HepG2 (cell line): ENCODE results near the gene ZNF341. TPM values are rescaled to one million over a fixed set of nuclear protein-coding genes. Genes with fewer than 3 reads are reported as not detected.
A peak's percentile ranks its signal among the peaks of the same experiment; 100 is the strongest.

Experiments used
- ERF ChIP-seq: IDR thresholded peaks from 2 replicates; pipeline ENCODE4 v1.6.1; 2018; ENCODE audit warnings: missing biosample characterization, missing genetic modification reagents
- FIP1L1 ChIP-seq: fragments of 200-400 bp; formaldehyde crosslinking; IDR thresholded peaks from 2 replicates; pipeline ENCODE4 v1.6.1; 2018; ENCODE audit warnings: low read depth, mild to moderate bottlenecking, low read length, moderate library complexity, borderline replicate concordance; ENCODE audit not compliant: insufficient read depth
- FOXO1 ChIP-seq: sonication (generic); formaldehyde crosslinking; IDR thresholded peaks from 2 replicates; pipeline ENCODE4 v1.4.0; 2020; ENCODE audit warnings: missing genetic modification reagents
- HMGA1 ChIP-seq: sonication (generic); formaldehyde crosslinking; conservative IDR thresholded peaks from 2 replicates; pipeline ENCODE4 v1.4.0; 2020; ENCODE audit warnings: missing genetic modification reagents
- IRX3 ChIP-seq: sonication (generic); formaldehyde crosslinking; IDR thresholded peaks from 2 replicates; pipeline ENCODE4 v1.8.1; 2023; ENCODE audit warnings: mild to moderate bottlenecking, low read depth, missing genetic modification reagents, borderline replicate concordance
- ISX ChIP-seq: sonication (generic); formaldehyde crosslinking; conservative IDR thresholded peaks from 2 replicates; pipeline ENCODE4 v1.5.0; 2020; ENCODE audit warnings: missing genetic modification reagents
- MAFG ChIP-seq: sonication (generic); formaldehyde crosslinking; IDR thresholded peaks from 2 replicates; pipeline ENCODE4 v1.5.1; 2020; ENCODE audit warnings: mild to moderate bottlenecking, missing genetic modification reagents
- NKX3-1 ChIP-seq: sonication (generic); formaldehyde crosslinking; IDR thresholded peaks from 2 replicates; pipeline ENCODE4 v1.5.0; 2020; ENCODE audit warnings: missing genetic modification reagents
- NONO ChIP-seq, 2 experiments: fragments of 450-650 bp in 1 of 2; sonication (generic) in 1 of 2; formaldehyde crosslinking in 1 of 2; IDR thresholded peaks in 1 of 2; conservative IDR thresholded peaks in 1 of 2; 2 replicates each; pipeline versions ENCODE4 v1.6.1 to v1.8.0; 2017 to 2022; ENCODE audit warnings: mild to moderate bottlenecking in 1 of 2, missing genetic modification reagents in 1 of 2, moderate library complexity in 1 of 2
- PHF5A ChIP-seq: IDR thresholded peaks from one replicate; pipeline ENCODE4 v1.6.1; 2018; ENCODE audit warnings: low read depth, missing genetic modification reagents; ENCODE audit not compliant: unreplicated experiment
- SP1 ChIP-seq, 2 experiments: fragments of 450-650 bp in 1 of 2; sonication (generic) in 1 of 2; formaldehyde crosslinking in 1 of 2; IDR thresholded peaks; 2 replicates each; pipeline versions ENCODE4 v1.4.0 to v1.6.1; 2016 to 2020; ENCODE audit warnings: missing genetic modification reagents in 1 of 2
- SP4 ChIP-seq: sonication (generic); formaldehyde crosslinking; IDR thresholded peaks from 2 replicates; pipeline ENCODE4 v1.8.1; 2023; ENCODE audit warnings: mild to moderate bottlenecking, missing genetic modification reagents
- THAP11 ChIP-seq: IDR thresholded peaks from 2 replicates; pipeline ENCODE4 v1.6.1; 2016; ENCODE audit warnings: missing biosample characterization, missing genetic modification reagents
- TRIM24 ChIP-seq: sonication (generic); formaldehyde crosslinking; IDR thresholded peaks from 2 replicates; pipeline ENCODE4 v1.8.0; 2022; ENCODE audit warnings: mild to moderate bottlenecking, missing genetic modification reagents
- ZFP36L1 ChIP-seq: sonication (generic); formaldehyde crosslinking; IDR thresholded peaks from 2 replicates; pipeline ENCODE4 v1.8.0; 2022; ENCODE audit warnings: mild to moderate bottlenecking, missing genetic modification reagents, moderate library complexity
- ZMYM3 ChIP-seq: sonication (generic); formaldehyde crosslinking; IDR thresholded peaks from 2 replicates; pipeline ENCODE4 v1.5.1; 2020; ENCODE audit warnings: mild to moderate bottlenecking, missing genetic modification reagents
- ZNF20 ChIP-seq: sonication (generic); formaldehyde crosslinking; IDR thresholded peaks from 2 replicates; pipeline ENCODE4 v1.4.0; 2020; ENCODE audit warnings: mild to moderate bottlenecking, moderate library complexity, missing genetic modification reagents
- ZNF207 ChIP-seq: fragments of 450-650 bp; IDR thresholded peaks from 2 replicates; pipeline ENCODE4 v1.6.1; 2016; ENCODE audit warnings: antibody characterized with exemption, borderline replicate concordance
- ZNF230 ChIP-seq: sonication (generic); formaldehyde crosslinking; IDR thresholded peaks from 2 replicates; pipeline ENCODE4 v1.4.0; 2020; ENCODE audit warnings: mild to moderate bottlenecking, missing genetic modification reagents
- ZNF343 ChIP-seq: sonication (generic); formaldehyde crosslinking; IDR thresholded peaks from 2 replicates; pipeline ENCODE4 v1.4.0; 2020; ENCODE audit warnings: mild to moderate bottlenecking, missing genetic modification reagents
- ZNF382 ChIP-seq: sonication (generic); formaldehyde crosslinking; IDR thresholded peaks from 2 replicates; pipeline ENCODE4 v1.5.0; 2020; ENCODE audit warnings: missing genetic modification reagents, mild to moderate bottlenecking, borderline replicate concordance
- ZNF572 ChIP-seq: sonication (generic); formaldehyde crosslinking; IDR thresholded peaks from 2 replicates; pipeline ENCODE4 v1.5.1; 2020; ENCODE audit warnings: mild to moderate bottlenecking, missing genetic modification reagents
- ZNF644 ChIP-seq: IDR thresholded peaks from 2 replicates; pipeline ENCODE4 v1.6.1; 2016; ENCODE audit warnings: low read depth
- ZNF768 ChIP-seq: sonication (generic); formaldehyde crosslinking; IDR thresholded peaks from 2 replicates; pipeline ENCODE4 v1.4.0; 2020; ENCODE audit warnings: missing genetic modification reagents
- ZSCAN21 ChIP-seq: sonication (generic); formaldehyde crosslinking; IDR thresholded peaks from 2 replicates; pipeline ENCODE4 v1.8.0; 2022; ENCODE audit warnings: mild to moderate bottlenecking, missing genetic modification reagents, moderate library complexity, borderline replicate concordance
- polyA plus RNA-seq, 8 experiments: library from polyadenylated mRNA; depleted of rRNA in 3 of 8; stranded (reverse) in 7 of 8; unstranded in 1 of 8; fragments of >200 nt; fragmentation: Illumina TruSeq in 4 of 8; extraction: Trizol in 4 of 8; gene quantifications; 2 replicates each; pipeline versions ENCODE4 v1.2.1 to v1.2.3, GENCODE V29; 2011 to 2016; ENCODE audit warnings: low read depth in 4 of 8, missing spikeins in 1 of 8, mixed read lengths in 1 of 8; ENCODE audit not compliant: insufficient read depth in 1 of 8
- total RNA-seq, 5 experiments: library from RNA; depleted of rRNA; stranded (reverse); fragments of >200 nt; fragmentation: Illumina TruSeq; extraction: Trizol; gene quantifications; 2 replicates each; pipeline ENCODE4 v1.2.3, GENCODE V29; 2016; ENCODE audit warnings: low read depth in 1 of 5
- TF ChIP-seq, protein P1 (sequence below): IDR thresholded peaks from 2 replicates; pipeline ENCODE4 v1.6.1; 2016; ENCODE audit warnings: missing compliant biosample characterization, missing genetic modification reagents, borderline replicate concordance
- TF ChIP-seq, protein P2 (sequence below): sonication (generic); formaldehyde crosslinking; IDR thresholded peaks from 2 replicates; pipeline ENCODE4 v1.4.0; 2020; ENCODE audit warnings: missing genetic modification reagents, mild to moderate bottlenecking, borderline replicate concordance

Gene ZNF341
- total and polyA plus RNA-seq, 2 of the 13 experiments (the other 11 are each of a cell fraction or from before 2014, with no cell fraction given): 1.1 to 2.2 TPM

DNA sequence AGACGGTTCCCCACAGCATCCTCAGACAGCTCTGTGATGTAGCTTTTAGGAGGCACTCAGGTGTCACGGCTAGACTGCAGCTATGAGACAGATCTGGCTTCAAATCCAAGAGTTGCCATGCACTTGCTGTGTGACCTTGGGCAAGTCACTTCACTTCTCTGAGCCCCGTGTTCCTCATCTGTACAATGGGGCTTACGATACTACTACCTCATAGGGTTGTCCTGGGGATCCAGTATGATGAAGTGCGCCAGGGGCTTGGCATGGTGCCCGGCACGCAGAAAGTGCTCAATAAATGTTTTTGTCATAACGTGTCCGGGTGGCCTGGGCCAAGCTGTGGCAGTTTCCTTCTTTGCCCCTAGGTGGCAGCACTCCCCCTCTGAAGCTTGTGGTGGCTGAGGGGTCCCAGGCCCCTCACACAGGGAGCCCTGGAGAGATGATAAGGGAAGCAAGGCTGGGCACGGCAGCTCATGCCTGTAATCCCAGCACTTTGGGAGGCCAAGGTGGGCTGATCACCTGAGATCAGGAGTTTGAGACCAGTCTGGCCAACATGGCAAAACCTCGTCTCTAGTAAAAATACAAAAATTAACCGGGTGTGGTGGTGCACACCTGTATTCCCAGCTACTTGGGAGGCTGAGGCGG, 60.3 kb downstream of the ZNF341 start (continued):
- TF ChIP-seq SP1 (IDR thresholded peaks at IDR 0.05) (no peak), SP1 (CRISPR knock-in tag; IDR thresholded peaks at IDR 0.05) (0 out of 2 replicates have a peak, but pooled peaks have one; percentile 44), THAP11 (CRISPR knock-in tag) (peak; percentile 62), FIP1L1 (no peak), ZFP36L1 (0 out of 2 replicates have a peak, but pooled peaks have one; percentile 39), ERF (CRISPR knock-in tag) (peak; percentile 55; the same call in 1 of the 2 replicates), FOXO1 (CRISPR knock-in tag) (0 out of 2 replicates have a peak, but pooled peaks have one; percentile 28), HMGA1 (CRISPR knock-in tag) (no peak), ZNF20 (CRISPR knock-in tag) (no peak), SP4 (CRISPR knock-in tag) (0 out of 2 replicates have a peak, but pooled peaks have one; percentile 35), ZMYM3 (CRISPR knock-in tag) (peak; percentile 99), ZNF644 (CRISPR knock-in tag) (no peak), TRIM24 (CRISPR knock-in tag) (no peak), ZNF207 (no peak), ZNF230 (CRISPR knock-in tag) (no peak), ZNF343 (CRISPR knock-in tag) (0 out of 2 replicates have a peak, but pooled peaks have one; percentile 33), NONO (IDR thresholded peaks at IDR 0.05) (no peak), NONO (CRISPR knock-in tag; conservative IDR thresholded peaks at IDR 0.05) (peak; percentile 46; the same call in 1 of the 2 replicates), ZNF382 (CRISPR knock-in tag) (no peak), ZNF768 (CRISPR knock-in tag) (peak; percentile 100), IRX3 (CRISPR knock-in tag) (no peak), ISX (no peak), MAFG (0 out of 2 replicates have a peak, but pooled peaks have one; percentile 2), ZNF572 (CRISPR knock-in tag) (0 out of 2 replicates have a peak, but pooled peaks have one; percentile 22), PHF5A (no peak), ZSCAN21 (peak; percentile 51; the same call in 1 of the 2 replicates), NKX3-1 (CRISPR knock-in tag) (no peak)
- TF ChIP-seq, protein P1, sequence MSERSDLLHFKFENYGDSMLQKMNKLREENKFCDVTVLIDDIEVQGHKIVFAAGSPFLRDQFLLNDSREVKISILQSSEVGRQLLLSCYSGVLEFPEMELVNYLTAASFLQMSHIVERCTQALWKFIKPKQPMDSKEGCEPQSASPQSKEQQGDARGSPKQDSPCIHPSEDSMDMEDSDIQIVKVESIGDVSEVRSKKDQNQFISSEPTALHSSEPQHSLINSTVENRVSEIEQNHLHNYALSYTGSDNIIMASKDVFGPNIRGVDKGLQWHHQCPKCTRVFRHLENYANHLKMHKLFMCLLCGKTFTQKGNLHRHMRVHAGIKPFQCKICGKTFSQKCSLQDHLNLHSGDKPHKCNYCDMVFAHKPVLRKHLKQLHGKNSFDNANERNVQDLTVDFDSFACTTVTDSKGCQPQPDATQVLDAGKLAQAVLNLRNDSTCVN (CRISPR knock-in tag): no peak
- TF ChIP-seq, protein P2, sequence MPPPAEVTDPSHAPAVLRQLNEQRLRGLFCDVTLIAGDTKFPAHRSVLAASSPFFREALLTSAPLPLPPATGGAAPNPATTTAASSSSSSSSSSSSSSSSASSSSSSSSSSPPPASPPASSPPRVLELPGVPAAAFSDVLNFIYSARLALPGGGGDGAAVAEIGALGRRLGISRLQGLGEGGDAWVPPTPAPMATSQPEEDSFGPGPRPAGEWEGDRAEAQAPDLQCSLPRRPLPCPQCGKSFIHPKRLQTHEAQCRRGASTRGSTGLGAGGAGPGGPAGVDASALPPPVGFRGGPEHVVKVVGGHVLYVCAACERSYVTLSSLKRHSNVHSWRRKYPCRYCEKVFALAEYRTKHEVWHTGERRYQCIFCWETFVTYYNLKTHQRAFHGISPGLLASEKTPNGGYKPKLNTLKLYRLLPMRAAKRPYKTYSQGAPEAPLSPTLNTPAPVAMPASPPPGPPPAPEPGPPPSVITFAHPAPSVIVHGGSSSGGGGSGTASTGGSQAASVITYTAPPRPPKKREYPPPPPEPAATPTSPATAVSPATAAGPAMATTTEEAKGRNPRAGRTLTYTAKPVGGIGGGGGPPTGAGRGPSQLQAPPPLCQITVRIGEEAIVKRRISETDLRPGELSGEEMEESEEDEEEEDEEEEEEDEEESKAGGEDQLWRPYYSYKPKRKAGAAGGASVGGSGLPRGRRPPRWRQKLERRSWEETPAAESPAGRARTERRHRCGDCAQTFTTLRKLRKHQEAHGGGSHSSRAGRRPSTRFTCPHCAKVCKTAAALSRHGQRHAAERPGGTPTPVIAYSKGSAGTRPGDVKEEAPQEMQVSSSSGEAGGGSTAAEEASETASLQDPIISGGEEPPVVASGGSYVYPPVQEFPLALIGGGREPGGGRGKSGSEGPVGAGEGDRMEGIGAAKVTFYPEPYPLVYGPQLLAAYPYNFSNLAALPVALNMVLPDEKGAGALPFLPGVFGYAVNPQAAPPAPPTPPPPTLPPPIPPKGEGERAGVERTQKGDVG: no peak
